OCI-LY7 (cell line): ENCODE measurements around the gene SECISBP2L. TPM values are rescaled to one million over a fixed set of nuclear protein-coding genes. Genes with fewer than 3 reads are reported as not detected.

Experiments
- BruUV-seq: library from RNA; stranded (reverse); fragments of 400-500 nt; replicated peaks from 2 replicates; lab custom pipeline; 2021; lab: Mats Ljungman, UMichigan
- CTCF ChIA-PET: fragments of 300-600 bp; sonication (Branson Sonifier 250); formaldehyde crosslinking; loops from one replicate; lab custom pipeline; 2022; ENCODE audit warnings: antibody characterized with exemption; ENCODE audit not compliant: unreplicated experiment; lab: Charles Lee
- POLR2A ChIA-PET: fragments of 300-600 bp; sonication (Branson Sonifier 250); formaldehyde crosslinking; loops from one replicate; lab custom pipeline; 2022; ENCODE audit warnings: antibody characterized with exemption; lab: Charles Lee
- DNase-seq: peaks from one replicate; pipeline ENCODE4 v3.0.0-alpha.2; 2015; ENCODE audit warnings: low spot score
- H2AFZ ChIP-seq: fragments of 200-600 bp; sonication (generic), shearing (Covaris generic); 2 replicates; pipeline ENCODE4 v1.6.1; 2014; ENCODE audit warnings: mild to moderate bottlenecking, antibody characterized with exemption, low read length, moderate library complexity
- H3K27ac ChIP-seq: fragments of 200-600 bp; sonication (generic); 2 replicates; pipeline ENCODE4 v1.5.1; 2014; ENCODE audit warnings: mixed run types, low read depth, mild to moderate bottlenecking, moderate library complexity, low read length, inconsistent platforms; ENCODE audit not compliant: poor library complexity, severe bottlenecking
- H3K36me3 ChIP-seq: fragments of 200-600 bp; sonication (generic); 2 replicates; pipeline ENCODE4 v1.6.1; 2014; ENCODE audit warnings: mild to moderate bottlenecking, antibody characterized with exemption, low read length, moderate library complexity, mixed read lengths; ENCODE audit not compliant: insufficient read depth
- H3K4me1 ChIP-seq: fragments of 200-600 bp; sonication (generic); 2 replicates; pipeline ENCODE4 v1.5.1; 2014; ENCODE audit warnings: mild to moderate bottlenecking, low read length; ENCODE audit not compliant: insufficient read depth, poor library complexity, severe bottlenecking
- H3K4me2 ChIP-seq: fragments of 200-600 bp; sonication (generic); 2 replicates; pipeline ENCODE4 v1.6.1; 2014; ENCODE audit warnings: mild to moderate bottlenecking, low read length
- H3K4me3 ChIP-seq: fragments of 200-600 bp; sonication (generic); 2 replicates; pipeline ENCODE4 v1.5.1; 2014; ENCODE audit warnings: mild to moderate bottlenecking, low read depth, low read length; ENCODE audit not compliant: poor library complexity, severe bottlenecking
- H3K79me2 ChIP-seq: fragments of 200-600 bp; sonication (generic); 2 replicates; pipeline ENCODE4 v1.6.1; 2016; ENCODE audit warnings: low read depth, mild to moderate bottlenecking, low read length, moderate library complexity, mixed read lengths; ENCODE audit not compliant: insufficient read depth
- H3K9me2 ChIP-seq: fragments of 200-600 bp; sonication (generic); 2 replicates; pipeline ENCODE4 v1.6.1; 2016; ENCODE audit warnings: mild to moderate bottlenecking, low read length, mixed read lengths; ENCODE audit not compliant: insufficient read depth
- H3K9me3 ChIP-seq: fragments of 200-600 bp; sonication (generic); 2 replicates; pipeline ENCODE4 v1.6.1; 2014; ENCODE audit warnings: mild to moderate bottlenecking, mixed run types, low read length, mixed read lengths
- H4K20me1 ChIP-seq: fragments of 200-600 bp; sonication (generic); 2 replicates; pipeline ENCODE4 v1.6.1; 2014; ENCODE audit warnings: mild to moderate bottlenecking, antibody characterized with exemption, low read length, moderate library complexity, mixed read lengths; ENCODE audit not compliant: insufficient read depth
- CTCF ChIP-seq: fragments of 200-600 bp; sonication (generic); conservative IDR thresholded peaks from 2 replicates; pipeline ENCODE4 v1.5.1; 2014; ENCODE audit warnings: mild to moderate bottlenecking, antibody characterized with exemption, low read length, moderate library complexity, mixed read lengths
- EZH2phosphoT487 ChIP-seq: fragments of 200-600 bp; sonication (generic); IDR thresholded peaks from 2 replicates; pipeline ENCODE4 v1.6.1; 2018; ENCODE audit warnings: low read depth, borderline replicate concordance, mild to moderate bottlenecking, mixed run types, antibody characterized with exemption, low read length, moderate library complexity, mixed read lengths
- intact Hi-C: fragments of 100-400 bp; cut with micrococcal nuclease; formaldehyde crosslinking; loops from one replicate; pipeline ENCODE4 v1.10.0; 2022; ENCODE audit not compliant: unreplicated experiment
- total RNA-seq, 2 experiments: library from RNA; depleted of rRNA in 1 of 2; stranded (reverse); fragments of >200 nt in 1 of 2; shearing (Covaris generic) in 1 of 2; gene quantifications; 2 replicates each; pipeline ENCODE4 v1.2.3, GENCODE V29; 2014 to 2022

Gene SECISBP2L
- total RNA-seq, 2 experiments from 2014 or later, result 15.4 to 26.3 TPM

DNA sequence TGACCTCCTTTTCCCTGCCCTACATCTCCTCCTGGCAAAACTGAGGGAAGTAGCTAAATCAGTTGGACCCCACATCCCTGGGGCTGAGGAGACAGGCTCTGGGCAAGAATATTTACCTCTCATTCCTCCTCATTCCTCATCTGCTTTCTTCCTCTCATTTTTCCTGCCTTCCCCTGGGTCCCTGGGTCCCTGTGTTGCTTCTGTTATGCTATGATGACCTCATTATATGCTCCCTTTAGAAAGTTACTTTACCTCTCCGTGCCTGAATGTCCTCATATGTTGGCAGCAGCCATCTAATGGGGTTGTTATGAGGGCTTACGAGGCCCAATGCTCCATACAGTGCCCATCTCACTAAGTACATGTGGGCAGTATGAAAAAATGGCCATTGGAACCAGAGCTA is 81.3 kb downstream of the SECISBP2L start:
- Histone ChIP-seq H3K9me3 (no peaks in the 10 kb centered on the region), H3K4me3 (no peak overlapping the region), H3K9me2 (no peaks in the 10 kb centered on the region), H3K4me2 (no peak overlapping the region), H4K20me1 (no peaks in the 10 kb centered on the region), H3K4me1 (no peaks in the 10 kb centered on the region), H3K36me3 (no peaks in the 10 kb centered on the region), H3K27ac (no peak overlapping the region), H3K79me2 (no peaks in the 10 kb centered on the region), H2AFZ (no peak overlapping the region)
- intact Hi-C loops, result no loop called here
- ChIA-PET CTCF (no interaction called here), POLR2A (interaction anchor here (0.6 to 0.8 kb wide), 2 partner anchors 9 to 285 kb away, joined by 3 to 4 read pairs; no protein-coding TSS in a partner anchor)
- no peak for TF ChIP-seq EZH2phosphoT487
- TF ChIP-seq CTCF, result no peak
- no peak for DNase-seq
- no TSS peak for BruUV-seq

- ChIA-PET POLR2A (interaction anchor here (0.8 kb wide), 1 partner anchor 12 kb away, joined by 3 read pairs; no protein-coding TSS in a partner anchor), CTCF (interaction anchor here (0.6 kb wide), 1 partner anchor 669 kb away, joined by 4 read pairs; no protein-coding TSS in a partner anchor)
- H3K27ac ChIP-seq, result no peak within 1 kb of the TSS
- TF ChIP-seq CTCF (no peak), EZH2phosphoT487 (no peak)
- H3K9me2 ChIP-seq, result no peaks in the 10 kb centered on the region
- no peak within 1 kb of the TSS for H3K4me2 ChIP-seq
- H3K79me2 ChIP-seq, result no peaks in the 10 kb centered on the region
- H3K36me3 ChIP-seq, result no peaks in the 10 kb centered on the region
- H3K9me3 ChIP-seq, result no peaks in the 10 kb centered on the region
- no peak for DNase-seq
- H3K4me1 ChIP-seq, result no peaks in the 10 kb centered on the region
- no peak within 1 kb of the TSS for H3K4me3 ChIP-seq
- no TSS peak for BruUV-seq
- no peaks in the 10 kb centered on the region for H4K20me1 ChIP-seq
- intact Hi-C loops, result no loop called here
- peak within 1 kb of the TSS; percentile 22; the same call in 1 of the 2 replicates for H2AFZ ChIP-seq
Observed at GRCh38 chr15:48963524-48964113, 82.6 kb downstream of the SECISBP2L start, which contains the start of gene SHC4. SHC4 (minus strand) TSS chr15:48963919; CDS start chr15:48963015, 904 bp downstream.
